OCI-LY3 (cell line): Measurements from ENCODE around the gene ZNF605.

ENCODE experiments used
- CTCF ChIP-seq: fragments of 200-600, 300-600 bp; sonication (generic); IDR thresholded peaks from 2 replicates; pipeline ENCODE4 v1.5.1; 2014; ENCODE audit warnings: antibody characterized with exemption, low read length, low read depth
- EZH2phosphoT487 ChIP-seq: fragments of 200-600 bp; shearing (Covaris generic); IDR thresholded peaks from 2 replicates; pipeline ENCODE4 v1.6.1; 2018; ENCODE audit warnings: antibody characterized with exemption, mixed run types, low read depth

DNA sequence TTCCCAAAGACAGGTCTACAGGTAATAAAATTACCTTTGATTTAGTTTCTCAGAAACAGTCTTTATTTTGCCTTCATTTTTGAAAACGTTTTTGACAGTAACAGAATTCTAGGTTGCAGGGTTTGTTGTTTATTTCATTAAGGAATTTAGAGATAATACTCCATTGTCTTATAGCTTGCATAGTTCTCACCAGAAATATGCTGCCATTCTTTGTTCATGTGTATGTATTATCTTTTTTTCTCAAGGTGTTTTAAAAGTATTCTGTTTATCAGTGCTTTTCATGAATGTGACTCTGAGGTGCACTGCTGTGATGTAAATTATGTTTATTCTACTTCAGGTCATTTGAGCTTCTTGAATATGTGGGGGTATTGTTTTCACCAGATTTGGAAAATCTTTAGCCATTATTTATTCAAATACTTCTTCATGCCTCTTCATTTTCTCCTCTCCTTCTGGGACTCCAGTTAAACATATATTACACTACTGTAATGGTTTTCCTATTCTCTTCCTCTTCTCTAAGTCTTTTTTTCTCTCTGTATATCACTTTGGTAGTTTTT is 32.7 kb downstream of the ZNF605 start:
- TF ChIP-seq CTCF, result no peak
- no peak for TF ChIP-seq EZH2phosphoT487
